H1 (cell line): Measurements from ENCODE around the gene MGMT. TPM values are rescaled to one million over a fixed set of nuclear protein-coding genes. Genes with fewer than 3 reads are reported as not detected.
A peak's percentile ranks its signal among the peaks of the same experiment; 100 is the strongest.

ENCODE experiments used
- CTCF ChIA-PET: fragments of 300-600 bp; sonication (Branson Sonifier 250); formaldehyde crosslinking; loops from one replicate; lab custom pipeline; 2021; ENCODE audit not compliant: partially characterized antibody; lab: Charles Lee
- POLR2A ChIA-PET: fragments of 300-600 bp; sonication (Branson Sonifier 250); formaldehyde crosslinking; loops from one replicate; lab custom pipeline; 2021; ENCODE audit warnings: inconsistent platforms; ENCODE audit not compliant: partially characterized antibody; lab: Charles Lee
- DNase-seq, 2 experiments: peaks; one replicate each; pipeline versions ENCODE4 v3.0.0 to v3.0.0-alpha.2; 2010 to 2022; ENCODE audit warnings: low spot score in 2 of 2, low read depth in 1 of 2, mixed read lengths in 1 of 2
- FAIRE-seq: peaks from 2 replicates; lab custom pipeline; 2011; peaks lifted over from hg19 to GRCh38; lab: Jason Lieb, UNC
- H2AFZ ChIP-seq: 2 replicates; pipeline ENCODE4 v1.8.1; 2012; ENCODE audit warnings: low read length, inconsistent platforms
- H2AK5ac ChIP-seq: 2 replicates; pipeline ENCODE4 v1.6.1; 2013; ENCODE audit warnings: low read depth, low read length
- H2BK120ac ChIP-seq: replicated peaks from 2 replicates; pipeline ENCODE3; 2013; ENCODE audit warnings: low read depth, low read length, inconsistent platforms
- H2BK12ac ChIP-seq: 2 replicates; pipeline ENCODE4 v1.6.1; 2013; ENCODE audit warnings: low read depth, low read length
- H2BK15ac ChIP-seq: 2 replicates; pipeline ENCODE4 v1.6.1; 2013; ENCODE audit warnings: low read length
- H2BK20ac ChIP-seq: 2 replicates; pipeline ENCODE4 v1.6.1; 2013; ENCODE audit warnings: low read length
- H2BK5ac ChIP-seq: 2 replicates; pipeline ENCODE4 v1.6.1; 2013; ENCODE audit warnings: low read depth, low read length
- H3K14ac ChIP-seq: 2 replicates; pipeline ENCODE4 v1.6.1; 2013; ENCODE audit warnings: inconsistent platforms; ENCODE audit not compliant: insufficient read length
- H3K18ac ChIP-seq: 2 replicates; pipeline ENCODE4 v1.6.1; 2013; ENCODE audit warnings: low read length; ENCODE audit errors: extremely low read depth
- H3K23ac ChIP-seq: 2 replicates; pipeline ENCODE4 v1.6.1; 2013; ENCODE audit warnings: inconsistent platforms; ENCODE audit not compliant: insufficient read length
- H3K23me2 ChIP-seq: 2 replicates; pipeline ENCODE4 v1.6.1; 2013; ENCODE audit warnings: low read depth, low read length
- H3K27ac ChIP-seq: 2 replicates; pipeline ENCODE4 v1.6.1; 2011; ENCODE audit warnings: low read depth, low read length, inconsistent platforms
- H3K27me3 ChIP-seq, 4 experiments: replicated peaks in 1 of 4; 1 replicate in 1 of 4; 2 replicates in 3 of 4; pipeline versions ENCODE4 v1.6.1 to v1.8.1; 2011 to 2013; ENCODE audit warnings: low read length in 3 of 4, mild to moderate bottlenecking in 3 of 4, inconsistent platforms in 2 of 4, mixed read lengths in 2 of 4, moderate library complexity in 1 of 4; ENCODE audit not compliant: control insufficient read depth in 3 of 4, insufficient read depth in 3 of 4; ENCODE audit errors: extremely low read depth in 1 of 4
- H3K36me3 ChIP-seq, 4 experiments: 2 replicates each; pipeline versions ENCODE4 v1.6.1 to v1.8.1; 2011 to 2013; ENCODE audit warnings: mild to moderate bottlenecking in 4 of 4, low read length in 3 of 4, moderate library complexity in 2 of 4, control low read depth in 1 of 4, inconsistent platforms in 1 of 4; ENCODE audit not compliant: insufficient read depth in 4 of 4, control insufficient read depth in 2 of 4
- H3K4ac ChIP-seq: replicated peaks from 2 replicates; pipeline ENCODE3; 2013; ENCODE audit warnings: low read length, low read depth, mixed read lengths, inconsistent platforms; ENCODE audit not compliant: insufficient read length
- H3K4me1 ChIP-seq, 4 experiments: replicated peaks in 1 of 4; 1 replicate in 1 of 4; 2 replicates in 3 of 4; pipeline versions ENCODE4 v1.6.1 to v1.8.1; 2011 to 2013; ENCODE audit warnings: low read length in 3 of 4, inconsistent platforms in 2 of 4, mixed read lengths in 1 of 4; ENCODE audit not compliant: insufficient read depth in 4 of 4, control insufficient read depth in 3 of 4
- H3K4me2 ChIP-seq, 2 experiments: 2 replicates each; pipeline versions ENCODE4 v1.6.1 to v1.8.1; 2011 to 2013; ENCODE audit warnings: low read depth in 2 of 2, low read length in 2 of 2, control low read depth in 1 of 2, inconsistent platforms in 1 of 2, mild to moderate bottlenecking in 1 of 2; ENCODE audit not compliant: insufficient read depth in 1 of 2
- H3K4me3 ChIP-seq, 4 experiments: fragments of 200-600, 300-600 bp in 1 of 4; sonication (generic), shearing (Covaris generic), sonication (Bioruptor Twin) in 1 of 4; 2 replicates each; pipeline versions ENCODE4 v1.5.1 to v1.8.1; 2011 to 2016; ENCODE audit warnings: low read length in 4 of 4, low read depth in 3 of 4, control low read depth in 2 of 4, inconsistent platforms in 2 of 4, mild to moderate bottlenecking in 2 of 4, mixed read lengths in 1 of 4, moderate library complexity in 1 of 4; ENCODE audit not compliant: insufficient read depth in 2 of 4; ENCODE audit errors: extremely low read depth in 1 of 4
- H3K56ac ChIP-seq: replicated peaks from 2 replicates; pipeline ENCODE3; 2013; ENCODE audit warnings: low read depth, mild to moderate bottlenecking, mixed read lengths, low read length, inconsistent platforms; ENCODE audit not compliant: insufficient read length
- H3K79me1 ChIP-seq: 2 replicates; pipeline ENCODE4 v1.6.1; 2013; ENCODE audit warnings: low read depth, low read length, control low read depth
- H3K79me2 ChIP-seq, 2 experiments: 2 replicates each; pipeline versions ENCODE4 v1.6.1 to v1.8.1; 2012 to 2013; ENCODE audit warnings: low read length in 2 of 2, mild to moderate bottlenecking in 2 of 2, inconsistent platforms in 1 of 2; ENCODE audit not compliant: insufficient read depth in 2 of 2, control insufficient read depth in 1 of 2
- H3K9ac ChIP-seq, 4 experiments: replicated peaks in 1 of 4; 1 replicate in 1 of 4; 2 replicates in 3 of 4; pipeline versions ENCODE4 v1.6.1 to v1.8.1; 2011 to 2013; ENCODE audit warnings: low read depth in 3 of 4, low read length in 3 of 4, control low read depth in 2 of 4, mild to moderate bottlenecking in 2 of 4, moderate library complexity in 2 of 4, inconsistent platforms in 1 of 4; ENCODE audit errors: extremely low read depth in 1 of 4
- H3K9me3 ChIP-seq, 2 experiments: 2 replicates each; pipeline versions ENCODE4 v1.6.1 to v1.8.1; 2012 to 2013; ENCODE audit warnings: mild to moderate bottlenecking in 2 of 2, moderate library complexity in 2 of 2, control low read depth in 1 of 2, inconsistent platforms in 1 of 2, low read depth in 1 of 2, low read length in 1 of 2, mixed read lengths in 1 of 2; ENCODE audit not compliant: insufficient read depth in 2 of 2
- H4K20me1 ChIP-seq, 2 experiments: replicated peaks in 1 of 2; 2 replicates each; pipeline versions ENCODE3 to v1.8.1; 2011 to 2013; ENCODE audit warnings: inconsistent platforms in 2 of 2, low read length in 2 of 2, mild to moderate bottlenecking in 1 of 2; ENCODE audit not compliant: insufficient read depth in 2 of 2, control insufficient read depth in 1 of 2
- H4K5ac ChIP-seq: 2 replicates; pipeline ENCODE4 v1.6.1; 2013; ENCODE audit warnings: low read length, low read depth, mixed read lengths, inconsistent platforms; ENCODE audit not compliant: insufficient read length
- H4K8ac ChIP-seq: 2 replicates; pipeline ENCODE4 v1.8.0; 2013; ENCODE audit warnings: mild to moderate bottlenecking, moderate library complexity, low read length, inconsistent platforms; ENCODE audit not compliant: insufficient read depth; ENCODE audit errors: extremely low read depth
- H4K91ac ChIP-seq: replicated peaks from 2 replicates; pipeline ENCODE3; 2013; ENCODE audit warnings: low read length, mixed read lengths, inconsistent platforms; ENCODE audit not compliant: insufficient read length
- ATF3 ChIP-seq: IDR thresholded peaks from 2 replicates; pipeline ENCODE4 v1.6.1; 2011; ENCODE audit warnings: low read depth, mild to moderate bottlenecking, low read length; ENCODE audit not compliant: insufficient read depth
- CHD2 ChIP-seq: IDR thresholded peaks from 2 replicates; pipeline ENCODE4 v1.6.1; 2012; ENCODE audit warnings: low read length, improper control_type of control experiment
- EZH2 ChIP-seq: fragments of 200-600 bp; sonication (generic); IDR thresholded peaks from 2 replicates; pipeline ENCODE4 v1.7.1; 2012; ENCODE audit warnings: low read depth, mild to moderate bottlenecking, moderate library complexity, low read length, inconsistent platforms; ENCODE audit not compliant: severe bottlenecking
- RAD21 ChIP-seq, 2 experiments: IDR thresholded peaks in 1 of 2; conservative IDR thresholded peaks in 1 of 2; 2 replicates each; pipeline ENCODE4 v1.6.1; 2011; ENCODE audit warnings: low read depth in 2 of 2, low read length in 2 of 2, improper control_type of control experiment in 1 of 2, inconsistent platforms in 1 of 2, mild to moderate bottlenecking in 1 of 2, moderate library complexity in 1 of 2
- SIRT6 ChIP-seq: IDR thresholded peaks from one replicate; pipeline ENCODE4 v1.7.1; 2012; ENCODE audit warnings: low read length, inconsistent platforms
- SP4 ChIP-seq: IDR thresholded peaks from 2 replicates; pipeline ENCODE4 v1.6.1; 2012; ENCODE audit warnings: low read length, inconsistent platforms
- SUZ12 ChIP-seq: fragments of 200-600 bp; sonication (generic); IDR thresholded peaks from 2 replicates; pipeline ENCODE4 v1.6.1; 2012; ENCODE audit warnings: mild to moderate bottlenecking, inconsistent platforms, low read length, moderate library complexity, mixed read lengths
- WGBS, 2 experiments: shearing (Covaris generic) in 1 of 2; methylation state at CpG; one replicate each; pipeline versions ENCODE4 v1.1.6 to v1.1.7; 2013 to 2015; ENCODE audit warnings: low lambda C conversion rate in 2 of 2, mixed read lengths in 2 of 2, inconsistent platforms in 1 of 2, low coverage in 1 of 2, missing lambda C conversion rate in 1 of 2; ENCODE audit not compliant: insufficient replicate concordance in 2 of 2, insufficient coverage in 1 of 2, insufficient read length in 1 of 2; ENCODE audit errors: extremely low coverage in 1 of 2, missing lambda C conversion rate in 1 of 2; 5-methylcytosine and 5-hydroxymethylcytosine counted together
- polyA plus RNA-seq, 7 experiments: library from polyadenylated mRNA; depleted of rRNA in 3 of 7; stranded (reverse) in 5 of 7; unstranded in 2 of 7; fragments of >200 nt in 5 of 7; fragments of 200-250 nt in 2 of 7; gene quantifications; 1 replicate in 5 of 7; 2 replicates in 1 of 7; 4 replicates in 1 of 7; pipeline versions ENCODE4 v1.2.1 to v1.2.3, GENCODE V29; 2011 to 2013; ENCODE audit warnings: missing spikeins in 2 of 7, mixed read lengths in 2 of 7
- total RNA-seq: library from RNA; stranded (reverse); fragmentation: NEBNext Ultra II Directional; extraction: Animal tissue kit (Norgen Biotek cat#: 25700); gene quantifications from 2 replicates; pipeline ENCODE4 v1.2.1, GENCODE V29; 2021
- TF ChIP-seq, protein P1 (sequence below), 3 experiments: IDR thresholded peaks; 1 replicate in 2 of 3; 2 replicates in 1 of 3; pipeline versions ENCODE4 v1.5.1 to v1.6.1; 2011; ENCODE audit warnings: low read length in 3 of 3, mild to moderate bottlenecking in 3 of 3, inconsistent platforms in 2 of 3, low read depth in 1 of 3, moderate library complexity in 1 of 3; ENCODE audit not compliant: insufficient read depth in 1 of 3; ENCODE audit errors: control extremely low read depth in 1 of 3

MGMT gene
- total and polyA plus RNA-seq, 2 of the 8 experiments (the other 6 are each of a cell fraction or from before 2014, with no cell fraction given), result 9.9 to 10.7 TPM

DNA sequence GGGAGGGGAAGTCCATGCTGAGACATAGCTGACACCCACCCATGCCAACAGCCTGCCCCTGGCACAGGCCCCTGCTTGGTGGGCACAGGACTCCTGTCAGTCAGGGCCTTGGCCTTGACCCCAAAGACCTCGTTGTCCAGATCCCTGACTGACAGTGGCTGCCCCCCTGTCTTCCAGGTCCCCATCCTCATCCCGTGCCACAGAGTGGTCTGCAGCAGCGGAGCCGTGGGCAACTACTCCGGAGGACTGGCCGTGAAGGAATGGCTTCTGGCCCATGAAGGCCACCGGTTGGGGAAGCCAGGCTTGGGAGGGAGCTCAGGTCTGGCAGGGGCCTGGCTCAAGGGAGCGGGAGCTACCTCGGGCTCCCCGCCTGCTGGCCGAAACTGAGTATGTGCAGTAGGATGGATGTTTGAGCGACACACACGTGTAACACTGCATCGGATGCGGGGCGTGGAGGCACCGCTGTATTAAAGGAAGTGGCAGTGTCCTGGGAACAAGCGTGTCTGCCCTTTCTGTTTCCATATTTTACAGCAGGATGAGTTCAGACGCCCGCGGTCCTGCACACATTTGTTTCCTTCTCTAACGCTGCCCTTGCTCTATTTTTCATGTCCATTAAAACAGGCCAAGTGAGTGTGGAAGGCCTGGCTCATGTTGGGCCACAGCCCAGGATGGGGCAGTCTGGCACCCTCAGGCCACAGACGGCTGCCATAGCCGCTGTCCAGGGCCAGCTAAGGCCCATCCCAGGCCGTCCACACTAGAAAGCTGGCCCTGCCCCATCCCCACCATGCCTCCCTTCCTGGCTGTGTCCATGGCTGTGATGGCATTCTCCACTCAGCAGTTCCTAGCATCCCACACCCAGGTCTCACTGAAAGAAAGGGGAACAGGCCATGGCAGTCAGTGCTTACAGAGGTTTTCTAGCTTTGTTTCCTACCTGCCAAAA is 299.8 kb downstream of the MGMT start:
- H3K36me3 ChIP-seq, result no peaks in the 10 kb centered on the region
- H3K4ac ChIP-seq, result no peak overlapping the region
- no peak overlapping the region for H4K5ac ChIP-seq
- no peak overlapping the region for H2AK5ac ChIP-seq
- H3K27ac ChIP-seq, result no peak overlapping the region
- 93% methylated on average over 20 of the region's 25 CpGs; no CpG with 5 or more reads in 1 of the 2 experiments for WGBS, 2 experiments
- no peaks in the 10 kb centered on the region for H3K79me1 ChIP-seq
- ChIA-PET POLR2A (no interaction called here), CTCF (interaction anchor here (0.6 to 3.0 kb wide), 16 partner anchors 7 to 735 kb away, joined by 3 to 10 read pairs (median 4); no protein-coding TSS in a partner anchor)
- no peak overlapping the region for H2BK120ac ChIP-seq
- no peak overlapping the region for H4K91ac ChIP-seq
- no peaks in the 10 kb centered on the region for H4K20me1 ChIP-seq
- DNase-seq (peak in 1 of 2 experiments; percentile 41), FAIRE-seq (no peak)
- H3K4me2 ChIP-seq, result no peak overlapping the region
- no peak overlapping the region for H2BK20ac ChIP-seq
- H4K8ac ChIP-seq, result no peak overlapping the region
- no peak overlapping the region for H2BK12ac ChIP-seq
- H3K4me3 ChIP-seq, result no peak overlapping the region
- H3K23ac ChIP-seq, result no peak overlapping the region
- H3K4me1 ChIP-seq, result no peaks in the 10 kb centered on the region; a peak in 2 of 7 replicates
- no peak overlapping the region for H3K56ac ChIP-seq
- H3K23me2 ChIP-seq, result no peaks in the 10 kb centered on the region
- 0 out of 2 replicates have a peak overlapping the region, but pooled peaks have one; percentile 81 for H2BK15ac ChIP-seq
- H2AFZ ChIP-seq, result no peak overlapping the region
- no peaks in the 10 kb centered on the region for H3K9me3 ChIP-seq
- no peak overlapping the region for H2BK5ac ChIP-seq
- no peak overlapping the region for H3K9ac ChIP-seq
- no peaks in the 10 kb centered on the region for H3K79me2 ChIP-seq
- H3K18ac ChIP-seq, result no peak overlapping the region
- no peaks in the 10 kb centered on the region for H3K27me3 ChIP-seq
- no peak overlapping the region for H3K14ac ChIP-seq
- TF ChIP-seq EZH2, result no peak
- TF ChIP-seq SIRT6, result no peak
- no peak for TF ChIP-seq SP4
- TF ChIP-seq, protein P1, sequence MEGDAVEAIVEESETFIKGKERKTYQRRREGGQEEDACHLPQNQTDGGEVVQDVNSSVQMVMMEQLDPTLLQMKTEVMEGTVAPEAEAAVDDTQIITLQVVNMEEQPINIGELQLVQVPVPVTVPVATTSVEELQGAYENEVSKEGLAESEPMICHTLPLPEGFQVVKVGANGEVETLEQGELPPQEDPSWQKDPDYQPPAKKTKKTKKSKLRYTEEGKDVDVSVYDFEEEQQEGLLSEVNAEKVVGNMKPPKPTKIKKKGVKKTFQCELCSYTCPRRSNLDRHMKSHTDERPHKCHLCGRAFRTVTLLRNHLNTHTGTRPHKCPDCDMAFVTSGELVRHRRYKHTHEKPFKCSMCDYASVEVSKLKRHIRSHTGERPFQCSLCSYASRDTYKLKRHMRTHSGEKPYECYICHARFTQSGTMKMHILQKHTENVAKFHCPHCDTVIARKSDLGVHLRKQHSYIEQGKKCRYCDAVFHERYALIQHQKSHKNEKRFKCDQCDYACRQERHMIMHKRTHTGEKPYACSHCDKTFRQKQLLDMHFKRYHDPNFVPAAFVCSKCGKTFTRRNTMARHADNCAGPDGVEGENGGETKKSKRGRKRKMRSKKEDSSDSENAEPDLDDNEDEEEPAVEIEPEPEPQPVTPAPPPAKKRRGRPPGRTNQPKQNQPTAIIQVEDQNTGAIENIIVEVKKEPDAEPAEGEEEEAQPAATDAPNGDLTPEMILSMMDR (IDR thresholded peaks at IDR 0.05; ENCODE audit: control extremely low read depth in 1 of 3, insufficient read depth in 1 of 3, low read depth in 1 of 3, low read length in 3 of 3), result peak in 2 of 3 experiments; percentile 2 to 14; a peak in 2 of 4 replicates
- TF ChIP-seq RAD21 (IDR thresholded peaks at IDR 0.05 in 1 of 2, conservative IDR thresholded peaks at IDR 0.05 in 1 of 2; ENCODE audit: low read depth in 2 of 2, low read length in 2 of 2), result peak in 1 of 2 experiments; percentile 16; a peak in 1 of 4 replicates
- TF ChIP-seq ATF3, result no peak
- TF ChIP-seq CHD2, result no peak
- TF ChIP-seq SUZ12, result no peak
